Spleen (tissue), 11 donors: Measurements from ENCODE around the gene ZBTB7C. TPM values are rescaled to one million over a fixed set of nuclear protein-coding genes. Genes with fewer than 3 reads are reported as not detected.

Source experiments
- DNase-seq: peaks from one replicate; pipeline ENCODE4 v3.0.0-alpha.2; 2020
- H3K27ac ChIP-seq, 8 donors: fragments of 200-600 bp; sonication (generic) in 7 of 8; 1 replicate in 4 of 8; 2 replicates in 4 of 8; pipeline versions ENCODE4 v1.5.0 to v1.8.0; 2016 to 2021; ENCODE audit warnings: inconsistent platforms in 4 of 8, mild to moderate bottlenecking in 4 of 8, moderate library complexity in 1 of 8
- H3K27me3 ChIP-seq, 7 donors: fragments of 200-600 bp; sonication (generic) in 6 of 7; replicated peaks in 1 of 7; 1 replicate in 4 of 7; 2 replicates in 3 of 7; pipeline versions ENCODE4 v1.5.0 to v1.8.0; 2016 to 2021; ENCODE audit warnings: inconsistent platforms in 3 of 7, mild to moderate bottlenecking in 1 of 7
- H3K36me3 ChIP-seq, 6 donors: fragments of 200-600 bp; sonication (generic) in 5 of 6; 1 replicate in 4 of 6; 2 replicates in 2 of 6; pipeline versions ENCODE4 v1.5.0 to v1.8.0; 2016 to 2021; ENCODE audit warnings: inconsistent platforms in 2 of 6
- H3K4me1 ChIP-seq, 6 donors: fragments of 200-600 bp; sonication (generic) in 5 of 6; 1 replicate in 3 of 6; 2 replicates in 3 of 6; pipeline versions ENCODE4 v1.5.0 to v1.8.0; 2016 to 2021; ENCODE audit warnings: inconsistent platforms in 3 of 6
- H3K4me3 ChIP-seq, 8 donors: fragments of 200-600 bp; sonication (generic) in 7 of 8; 1 replicate in 4 of 8; 2 replicates in 4 of 8; pipeline versions ENCODE4 v1.5.0 to v1.8.0; 2016 to 2021; ENCODE audit warnings: inconsistent platforms in 4 of 8, mild to moderate bottlenecking in 4 of 8, moderate library complexity in 2 of 8
- H3K9me3 ChIP-seq, 8 donors: fragments of 200-600 bp; sonication (generic) in 7 of 8; 1 replicate in 4 of 8; 2 replicates in 4 of 8; pipeline versions ENCODE4 v1.5.0 to v1.8.0; 2016 to 2021; ENCODE audit warnings: inconsistent platforms in 4 of 8
- POLR2A ChIP-seq, 3 donors: fragments of 450-650 bp; IDR thresholded peaks; one replicate each; pipeline ENCODE4 v1.5.1; 2017; ENCODE audit warnings: antibody characterized with exemption in 3 of 3, mild to moderate bottlenecking in 1 of 3
- POLR2AphosphoS5 ChIP-seq, 3 donors: sonication (generic); formaldehyde crosslinking; IDR thresholded peaks; one replicate each; pipeline ENCODE4 v1.5.1; 2017; ENCODE audit warnings: antibody characterized with exemption in 3 of 3
- WGBS, 5 donors: extraction: QIAGEN DNeasy Blood & Tissue Kit in 3 of 5; methylation state at CpG; one replicate each; pipeline versions ENCODE4 v1.1.5 to v1.1.7; 2013 to 2018; 5-methylcytosine and 5-hydroxymethylcytosine counted together
- intact Hi-C: fragments of 100-400 bp; cut with DNase I; formaldehyde crosslinking; loops from one replicate; pipeline ENCODE4 v1.15.0; 2023; ENCODE audit warnings: low total_unique reads
- polyA plus RNA-seq, 3 donors: library from polyadenylated mRNA; stranded (reverse); fragments of 200-250 nt; gene quantifications; one replicate each; pipeline ENCODE4 v1.2.1, GENCODE V29; 2013
- total RNA-seq, 7 donors: library from RNA; depleted of rRNA in 3 of 7; stranded (reverse); fragments of >200 nt in 3 of 7; fragmentation: NEBNext Ultra II Directional in 4 of 7; extraction: Animal tissue kit (Norgen Biotek cat#: 25700) in 4 of 7; gene quantifications; one replicate each; pipeline versions ENCODE4 v1.1.0 to v1.2.1, GENCODE V29; 2016 to 2021
- TF ChIP-seq, protein P1 (sequence below), 11 experiments: fragments of 200-600 bp in 7 of 11; fragments of 450-650 bp in 4 of 11; sonication (generic) in 4 of 11; IDR thresholded peaks in 8 of 11; conservative IDR thresholded peaks in 3 of 11; 1 replicate in 7 of 11; 2 replicates in 4 of 11; pipeline versions ENCODE4 v1.4.0 to v1.8.0; 2016 to 2021; ENCODE audit warnings: antibody characterized with exemption in 11 of 11, inconsistent platforms in 4 of 11, mild to moderate bottlenecking in 1 of 11
- donor health status: healthy with polysubstance abuse.
- donor health status: DM: no; HTN: no; CAD: no; lungs with moderate emphysema.
- donor health status: DM: no; HTN: no; CAD: no.
- donor health status: Bipolar disorder and iron deficiency.
- donor health status: healthy.
- donor health status: DM: no; HTN: no; CAD: no.
- donor health status: DM: yes; HTN: yes; CAD: no.

The ZBTB7C gene
- total and polyA plus RNA-seq, 10 donors: 1.00 to 64.2 (median 18.8) TPM

DNA sequence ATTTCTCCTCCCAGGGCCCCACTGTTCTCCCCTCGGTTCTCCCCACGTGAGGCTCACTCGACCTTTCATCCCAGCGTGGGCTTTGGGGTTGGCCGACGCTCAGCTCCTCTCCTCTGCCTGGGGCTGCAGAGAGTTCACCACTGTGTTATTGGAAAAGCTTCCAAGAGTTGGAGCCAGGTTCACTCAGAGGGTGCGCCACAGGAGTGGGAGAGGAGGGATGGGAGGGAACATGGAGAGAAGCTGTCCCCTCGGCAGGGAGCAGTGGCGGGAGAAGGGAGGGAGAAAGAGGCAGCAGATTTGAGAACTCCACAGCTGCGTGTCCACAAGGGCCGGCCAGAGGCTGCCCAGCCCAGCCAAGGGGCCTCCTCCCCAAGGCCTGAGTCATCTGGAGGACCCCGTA, 281.6 kb downstream of the ZBTB7C start:
- no peaks in the 10 kb centered on the region for H3K9me3 ChIP-seq
- intact Hi-C loops: no loop called here
- DNase-seq: no peak

GRCh38 chr18:48126240-48126639, 282.9 kb downstream of the ZBTB7C start:
- 61 to 96% (median 93%) methylated on average over 3 of the region's 3 CpGs for WGBS, 5 donors
- Histone ChIP-seq H3K4me3 (no peak overlapping the region), H3K9me3 (no peaks in the 10 kb centered on the region), H3K36me3 (no peaks in the 10 kb centered on the region), H3K4me1 (peaks cover 0 to 38% (median 18%) of the 10 kb centered on the region in 6 donors), H3K27me3 (peaks cover 0 to 6% (median 0%) of the 10 kb centered on the region in 7 donors), H3K27ac (no peak overlapping the region)
- no peak for TF ChIP-seq POLR2AphosphoS5 (IDR thresholded peaks at IDR 0.05)
- no peak for TF ChIP-seq POLR2A (IDR thresholded peaks at IDR 0.05)
- TF ChIP-seq, protein P1, sequence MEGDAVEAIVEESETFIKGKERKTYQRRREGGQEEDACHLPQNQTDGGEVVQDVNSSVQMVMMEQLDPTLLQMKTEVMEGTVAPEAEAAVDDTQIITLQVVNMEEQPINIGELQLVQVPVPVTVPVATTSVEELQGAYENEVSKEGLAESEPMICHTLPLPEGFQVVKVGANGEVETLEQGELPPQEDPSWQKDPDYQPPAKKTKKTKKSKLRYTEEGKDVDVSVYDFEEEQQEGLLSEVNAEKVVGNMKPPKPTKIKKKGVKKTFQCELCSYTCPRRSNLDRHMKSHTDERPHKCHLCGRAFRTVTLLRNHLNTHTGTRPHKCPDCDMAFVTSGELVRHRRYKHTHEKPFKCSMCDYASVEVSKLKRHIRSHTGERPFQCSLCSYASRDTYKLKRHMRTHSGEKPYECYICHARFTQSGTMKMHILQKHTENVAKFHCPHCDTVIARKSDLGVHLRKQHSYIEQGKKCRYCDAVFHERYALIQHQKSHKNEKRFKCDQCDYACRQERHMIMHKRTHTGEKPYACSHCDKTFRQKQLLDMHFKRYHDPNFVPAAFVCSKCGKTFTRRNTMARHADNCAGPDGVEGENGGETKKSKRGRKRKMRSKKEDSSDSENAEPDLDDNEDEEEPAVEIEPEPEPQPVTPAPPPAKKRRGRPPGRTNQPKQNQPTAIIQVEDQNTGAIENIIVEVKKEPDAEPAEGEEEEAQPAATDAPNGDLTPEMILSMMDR (IDR thresholded peaks at IDR 0.05 in 8 of 11, conservative IDR thresholded peaks at IDR 0.05 in 3 of 11): no peak
- no peak for DNase-seq
- intact Hi-C loops: no loop called here

More for the DNA sequence above, 281.6 kb downstream of the ZBTB7C start:
- Histone ChIP-seq H3K27ac (no peak overlapping the region), H3K36me3 (no peaks in the 10 kb centered on the region), H3K4me1 (peaks cover 0 to 38% (median 18%) of the 10 kb centered on the region in 6 donors), H3K4me3 (no peak overlapping the region), H3K27me3 (peaks cover 0 to 11% (median 0%) of the 10 kb centered on the region in 7 donors)
- WGBS, 5 donors: 88 to 96% (median 91%) methylated on average over 11 to 12 of the region's 12 CpGs
- TF ChIP-seq POLR2A (IDR thresholded peaks at IDR 0.05) (no peak), POLR2AphosphoS5 (IDR thresholded peaks at IDR 0.05) (no peak)
- TF ChIP-seq, protein P1 (IDR thresholded peaks at IDR 0.05 in 8 of 11, conservative IDR thresholded peaks at IDR 0.05 in 3 of 11): no peak

GRCh38 chr18:48125724-48126123, 283.5 kb downstream of the ZBTB7C start:
- H3K27me3 ChIP-seq: peaks cover 0 to 4% (median 0%) of the 10 kb centered on the region in 7 donors
- 69 to 91% (median 84%) methylated on average over 6 of the region's 6 CpGs for WGBS, 5 donors
- TF ChIP-seq, protein P1 (IDR thresholded peaks at IDR 0.05 in 8 of 11, conservative IDR thresholded peaks at IDR 0.05 in 3 of 11): no peak
- TF ChIP-seq POLR2A (IDR thresholded peaks at IDR 0.05) (no peak), POLR2AphosphoS5 (IDR thresholded peaks at IDR 0.05) (no peak)
- no peaks in the 10 kb centered on the region for H3K9me3 ChIP-seq
- no peak overlapping the region for H3K4me3 ChIP-seq
- no peak for DNase-seq
- no peak overlapping the region for H3K27ac ChIP-seq
- H3K4me1 ChIP-seq: peaks cover 0 to 38% (median 18%) of the 10 kb centered on the region in 6 donors
- H3K36me3 ChIP-seq: no peaks in the 10 kb centered on the region
- intact Hi-C loops: no loop called here

GRCh38 chr18:48124857-48125626, 284.1 kb downstream of the ZBTB7C start:
- no peaks in the 10 kb centered on the region for H3K9me3 ChIP-seq
- intact Hi-C loops: no loop called here
- DNase-seq: no peak
- WGBS, 5 donors: 41 to 54% (median 50%) methylated on average over 8 to 10 of the region's 10 CpGs
- H3K4me3 ChIP-seq: no peak overlapping the region
- TF ChIP-seq POLR2AphosphoS5 (IDR thresholded peaks at IDR 0.05) (peak in 2 of 3 donors; percentile 48 to 50), POLR2A (IDR thresholded peaks at IDR 0.05) (no peak)
- TF ChIP-seq, protein P1 (IDR thresholded peaks at IDR 0.05 in 8 of 11, conservative IDR thresholded peaks at IDR 0.05 in 3 of 11): no peak
- H3K27me3 ChIP-seq: peaks cover 0 to 4% (median 0%) of the 10 kb centered on the region in 7 donors
- H3K4me1 ChIP-seq: peaks cover 0 to 36% (median 18%) of the 10 kb centered on the region in 6 donors
- peak overlapping the region in 1 of 8 donors; percentile 12 for H3K27ac ChIP-seq
- no peaks in the 10 kb centered on the region for H3K36me3 ChIP-seq
